Endodermal cell (in vitro differentiated cells): Measurements from ENCODE around the gene ERGIC3. TPM values are rescaled to one million over a fixed set of nuclear protein-coding genes. Genes with fewer than 3 reads are reported as not detected.

ENCODE experiments used
- DNase-seq: peaks from one replicate; pipeline ENCODE4 v3.0.0-alpha.2; 2017
- H3K27ac ChIP-seq: 2 replicates; pipeline ENCODE4 v1.5.1; 2013; ENCODE audit warnings: mild to moderate bottlenecking, low read depth, low read length, moderate library complexity
- H3K27me3 ChIP-seq: 2 replicates; pipeline ENCODE4 v1.6.1; 2013; ENCODE audit warnings: mild to moderate bottlenecking, low read length, moderate library complexity; ENCODE audit not compliant: insufficient read depth, control insufficient read depth, poor library complexity, severe bottlenecking
- H3K36me3 ChIP-seq: 2 replicates; pipeline ENCODE4 v1.7.0; 2013; ENCODE audit warnings: mild to moderate bottlenecking, low read length, moderate library complexity; ENCODE audit not compliant: control insufficient read depth, insufficient read depth
- H3K4me1 ChIP-seq: one replicate; pipeline ENCODE4 v1.7.0; 2013; ENCODE audit warnings: low read length; ENCODE audit not compliant: control insufficient read depth, insufficient read depth
- H3K4me3 ChIP-seq: 2 replicates; pipeline ENCODE4 v1.5.1; 2013; ENCODE audit warnings: mild to moderate bottlenecking, low read length, moderate library complexity
- H3K9ac ChIP-seq: 2 replicates; pipeline ENCODE4 v1.6.1; 2013; ENCODE audit warnings: mild to moderate bottlenecking, low read length, moderate library complexity; ENCODE audit not compliant: poor library complexity, severe bottlenecking; ENCODE audit errors: extremely low read depth
- H3K9me3 ChIP-seq: 2 replicates; pipeline ENCODE4 v1.6.1; 2013; ENCODE audit warnings: mild to moderate bottlenecking, low read length, moderate library complexity; ENCODE audit not compliant: control insufficient read depth
- H3K27ac Mint-ChIP-seq: 2 replicates; pipeline ENCODE4 v1.8.0; 2020; ENCODE audit warnings: mixed read lengths
- H3K27me3 Mint-ChIP-seq: 2 replicates; pipeline ENCODE4 v1.8.0; 2021; ENCODE audit warnings: mild to moderate bottlenecking, mixed read lengths; ENCODE audit not compliant: insufficient read depth
- H3K36me3 Mint-ChIP-seq: 2 replicates; pipeline ENCODE4 v1.8.0; 2020; ENCODE audit warnings: low read depth, mixed read lengths
- H3K4me1 Mint-ChIP-seq: 2 replicates; pipeline ENCODE4 v1.8.0; 2020; ENCODE audit warnings: mixed read lengths
- H3K4me3 Mint-ChIP-seq: 2 replicates; pipeline ENCODE4 v1.8.0; 2020; ENCODE audit warnings: mild to moderate bottlenecking, moderate library complexity, mixed read lengths
- H3K9me3 Mint-ChIP-seq: 2 replicates; pipeline ENCODE4 v1.8.0; 2020; ENCODE audit warnings: mild to moderate bottlenecking, mixed read lengths
- CTCF ChIP-seq: fragments of 200-600 bp; sonication (generic); conservative IDR thresholded peaks from 2 replicates; pipeline ENCODE4 v1.5.0; 2021; ENCODE audit warnings: antibody characterized with exemption, mild to moderate bottlenecking
- WGBS, 2 experiments: methylation state at CpG; one replicate each; pipeline versions ENCODE4 v1.1.5 to v1.1.7; 2013; ENCODE audit warnings: missing lambda C conversion rate in 2 of 2, mixed read lengths in 1 of 2; ENCODE audit not compliant: insufficient coverage in 1 of 2, insufficient read length in 1 of 2; 5-methylcytosine and 5-hydroxymethylcytosine counted together
- total RNA-seq, 2 donors: library from RNA; stranded (reverse); fragmentation: NEBNext Ultra II Directional in 1 of 2; extraction: Animal tissue kit (Norgen Biotek cat#: 25700) in 1 of 2; gene quantifications; 2 replicates in 1 of 2; 3 replicates in 1 of 2; pipeline ENCODE4 v1.2.1, GENCODE V29; 2021

ERGIC3 gene
- total RNA-seq, 2 donors from 2014 or later = 217 to 230 TPM

DNA sequence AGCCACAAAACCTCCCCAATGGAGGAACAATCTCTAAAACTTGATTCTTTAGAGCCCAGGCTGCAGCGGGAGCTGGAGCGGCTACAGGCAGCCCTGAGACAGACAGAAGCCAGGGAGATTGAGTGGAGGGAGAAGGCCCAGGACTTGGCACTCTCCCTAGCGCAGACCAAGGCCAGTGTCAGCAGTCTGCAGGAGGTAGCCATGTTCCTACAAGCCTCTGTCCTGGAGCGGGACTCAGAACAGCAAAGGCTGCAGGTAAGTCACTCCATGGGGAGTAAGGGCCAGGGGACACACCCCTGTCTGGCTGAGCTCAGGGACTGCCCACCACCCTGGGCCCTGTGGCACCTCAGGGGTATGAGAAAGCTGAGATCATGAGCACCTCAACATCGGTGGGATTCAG, 37.1 kb upstream of the ERGIC3 start:
- Mint-ChIP-seq H3K27ac (no peak overlapping the region), H3K4me1 (no peaks in the 10 kb centered on the region), H3K27me3 (no peaks in the 10 kb centered on the region), H3K9me3 (no peaks in the 10 kb centered on the region), H3K4me3 (no peak overlapping the region), H3K36me3 (peaks cover 50% of the 10 kb centered on the region)
- no peak overlapping the region for H3K9ac ChIP-seq
- H3K9me3 ChIP-seq = no peaks in the 10 kb centered on the region
- H3K27me3 ChIP-seq = no peaks in the 10 kb centered on the region
- no peak overlapping the region for H3K4me3 ChIP-seq
- no peak for TF ChIP-seq CTCF
- H3K27ac ChIP-seq = no peak overlapping the region
- no peak for DNase-seq
- WGBS, 2 experiments = 97 to 100% methylated on average over 3 to 5 of the region's 5 CpGs
- no peaks in the 10 kb centered on the region for H3K4me1 ChIP-seq
- peaks cover 17% of the 10 kb centered on the region for H3K36me3 ChIP-seq

- no peak overlapping the region for H3K27ac ChIP-seq
- 92 to 94% methylated on average over 2 to 3 of the region's 3 CpGs for WGBS, 2 experiments
- H3K27me3 ChIP-seq = no peaks in the 10 kb centered on the region
- H3K4me3 ChIP-seq = no peak overlapping the region
- DNase-seq = no peak
- Mint-ChIP-seq H3K36me3 (peaks cover 46% of the 10 kb centered on the region), H3K4me1 (no peaks in the 10 kb centered on the region), H3K9me3 (no peaks in the 10 kb centered on the region), H3K4me3 (no peak overlapping the region), H3K27me3 (no peaks in the 10 kb centered on the region), H3K27ac (no peak overlapping the region)
- no peak overlapping the region for H3K9ac ChIP-seq
- no peaks in the 10 kb centered on the region for H3K9me3 ChIP-seq
- peaks cover 11% of the 10 kb centered on the region for H3K36me3 ChIP-seq
- no peak for TF ChIP-seq CTCF
- H3K4me1 ChIP-seq = no peaks in the 10 kb centered on the region
Measured at GRCh38 chr20:35506179-35506578, 35.7 kb upstream of the ERGIC3 start.

DNA sequence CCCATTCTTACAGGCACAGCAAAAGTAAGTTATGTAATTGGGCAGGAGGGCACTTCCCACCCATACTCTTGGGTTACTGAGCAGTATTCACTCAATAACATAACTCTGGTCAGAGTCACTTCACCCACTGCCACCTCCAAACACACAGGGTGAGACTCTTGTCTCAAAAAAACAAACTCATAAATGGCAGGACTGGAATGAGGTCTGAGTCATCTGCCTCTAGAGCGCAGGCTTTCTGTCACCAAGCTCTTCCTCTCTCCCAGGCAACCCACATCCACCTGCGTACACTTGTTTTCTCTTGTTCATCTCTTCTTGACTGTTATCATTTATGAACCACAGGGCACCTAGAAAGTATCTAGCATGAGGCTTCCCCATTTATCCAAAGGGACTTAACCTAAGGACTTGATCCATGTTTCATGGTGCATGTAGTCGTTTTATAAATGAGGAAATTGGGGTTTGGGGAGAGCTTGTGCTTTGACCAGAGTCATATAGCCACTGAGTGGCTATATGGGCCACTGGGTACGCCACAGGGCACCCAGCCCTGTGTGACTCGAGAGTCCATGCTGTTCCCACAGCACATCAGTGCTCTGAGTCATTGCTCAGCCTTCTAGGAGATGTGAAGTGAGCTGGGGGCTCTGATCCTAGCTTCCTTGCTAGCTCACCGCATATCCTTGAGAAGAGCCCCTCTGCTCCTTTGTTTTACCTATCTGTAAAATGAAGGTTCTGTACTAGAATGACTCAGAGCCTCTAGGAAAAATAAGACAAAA, 34.8 kb upstream of the ERGIC3 start:
- 94 to 98% methylated on average over 3 to 6 of the region's 6 CpGs for WGBS, 2 experiments
- no peak overlapping the region for H3K4me3 ChIP-seq
- Mint-ChIP-seq H3K36me3 (peaks cover 47% of the 10 kb centered on the region), H3K27me3 (no peaks in the 10 kb centered on the region), H3K4me3 (no peak overlapping the region), H3K9me3 (no peaks in the 10 kb centered on the region), H3K4me1 (no peaks in the 10 kb centered on the region), H3K27ac (no peak overlapping the region)
- H3K9me3 ChIP-seq = no peaks in the 10 kb centered on the region
- TF ChIP-seq CTCF = no peak
- no peaks in the 10 kb centered on the region for H3K27me3 ChIP-seq
- H3K4me1 ChIP-seq = no peaks in the 10 kb centered on the region
- H3K36me3 ChIP-seq = peaks cover 19% of the 10 kb centered on the region
- no peak overlapping the region for H3K9ac ChIP-seq
- no peak overlapping the region for H3K27ac ChIP-seq
- no peak for DNase-seq
